ENCODE measurements around the gene ATP2A1.

Gene ATP2A1

DNA sequence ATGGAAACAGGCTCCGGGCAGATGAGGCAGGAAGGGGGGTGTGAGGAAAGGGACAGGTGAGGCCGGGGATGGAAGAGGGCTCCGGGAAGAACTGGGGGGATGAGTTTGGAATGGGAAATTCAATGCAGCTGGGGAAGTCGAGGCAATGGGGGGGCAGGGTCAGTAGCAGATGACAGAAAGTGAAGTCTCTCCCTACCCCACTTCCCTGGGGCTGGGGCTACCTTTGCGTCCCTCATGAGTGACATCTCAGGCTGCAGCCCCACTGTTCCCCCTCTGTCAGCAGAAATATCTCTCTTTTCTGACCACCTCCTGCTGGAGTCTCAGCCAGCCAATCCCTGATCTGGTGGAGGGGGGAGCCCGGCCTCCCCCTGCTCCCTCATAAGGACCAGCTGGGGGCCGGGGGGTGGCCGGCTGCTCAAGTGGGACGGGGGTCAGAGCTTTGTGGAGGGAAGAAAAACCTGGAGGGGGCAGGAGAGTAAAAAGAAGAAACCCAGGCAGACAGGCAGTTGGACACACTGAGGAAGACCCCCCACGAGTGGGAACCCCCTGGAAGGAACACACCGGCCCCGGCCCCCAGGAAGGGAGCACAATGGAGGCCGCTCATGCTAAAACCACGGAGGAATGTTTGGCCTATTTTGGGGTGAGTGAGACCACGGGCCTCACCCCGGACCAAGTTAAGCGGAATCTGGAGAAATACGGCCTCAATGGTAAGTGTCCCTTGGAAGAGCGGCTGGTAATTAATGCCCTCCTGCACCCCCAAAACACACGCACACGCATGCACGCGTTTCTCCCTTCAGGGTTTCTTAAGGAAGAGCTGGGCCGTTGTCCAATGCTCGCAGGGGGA, at the start of gene ATP2A1:
Gene ATP2A1, plus strand, starts transcription at position 406 of the 844 bp plus-strand sequence. Its CDS starts 184 bp downstream, at position 590.
- no peak for DNase-seq (ENCODE audit: low read depth)

DNA sequence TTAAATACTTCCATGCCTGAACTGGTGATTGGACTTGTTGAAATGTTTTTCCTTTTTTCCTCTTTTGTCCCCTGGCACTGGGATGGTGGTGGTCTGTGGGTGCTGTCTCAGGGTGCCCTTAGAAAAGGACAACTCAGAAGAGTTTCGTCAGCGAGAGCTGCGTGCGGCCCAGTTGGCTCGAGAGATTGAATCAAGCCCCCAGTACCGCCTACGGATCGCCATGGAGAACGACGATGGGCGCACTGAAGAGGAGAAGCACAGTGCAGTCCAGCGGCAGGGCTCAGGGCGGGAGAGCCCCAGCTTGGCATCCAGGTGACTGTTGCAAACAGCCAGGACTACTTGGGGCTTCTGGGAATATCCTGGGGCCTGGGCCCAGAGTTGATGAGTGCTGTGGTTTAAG, 48.5 kb upstream of the ATP2A1 start:
- DNase-seq (ENCODE audit: low read depth) = no peak

DNA sequence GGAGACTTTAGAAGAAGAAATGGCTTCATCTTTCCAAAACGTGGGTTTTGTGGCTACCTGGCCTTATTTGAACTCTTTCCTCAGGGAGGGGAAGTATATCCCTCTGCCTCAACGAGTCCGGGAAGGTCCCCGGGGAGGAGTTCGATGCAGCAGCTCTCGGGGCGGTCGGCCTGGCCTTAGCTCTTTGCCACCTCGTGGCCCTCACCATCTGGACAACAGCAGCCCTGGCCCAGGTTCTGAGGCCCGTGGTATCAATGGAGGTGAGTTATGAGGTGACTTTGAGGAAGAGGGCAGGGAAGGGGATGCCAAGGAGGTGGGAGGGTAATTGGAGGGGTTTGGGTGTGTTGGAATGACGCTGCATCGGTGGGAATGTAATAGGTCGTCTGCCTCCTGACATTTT, 47.8 kb upstream of the ATP2A1 start:
- no peak for DNase-seq (ENCODE audit: low read depth)

DNA sequence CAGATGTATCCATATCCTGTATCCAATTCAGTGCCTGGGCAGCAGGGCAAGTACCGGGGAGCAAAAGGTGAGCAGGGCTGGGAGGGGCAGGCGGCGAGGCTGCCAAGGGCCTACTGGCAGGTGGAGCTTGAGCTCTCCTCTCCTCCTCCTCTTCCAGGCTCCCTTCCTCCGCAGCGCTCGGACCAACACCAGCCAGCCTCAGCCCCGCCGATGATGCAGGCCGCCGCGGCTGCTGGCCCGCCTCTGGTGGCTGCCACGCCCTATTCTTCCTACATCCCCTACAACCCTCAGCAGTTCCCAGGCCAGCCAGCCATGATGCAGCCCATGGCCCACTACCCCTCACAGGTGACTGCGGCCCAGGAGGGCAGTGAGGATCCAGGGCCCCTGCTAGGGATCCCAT, 43.9 kb upstream of the ATP2A1 start:
- no peak for DNase-seq (ENCODE audit: low read depth)

DNA sequence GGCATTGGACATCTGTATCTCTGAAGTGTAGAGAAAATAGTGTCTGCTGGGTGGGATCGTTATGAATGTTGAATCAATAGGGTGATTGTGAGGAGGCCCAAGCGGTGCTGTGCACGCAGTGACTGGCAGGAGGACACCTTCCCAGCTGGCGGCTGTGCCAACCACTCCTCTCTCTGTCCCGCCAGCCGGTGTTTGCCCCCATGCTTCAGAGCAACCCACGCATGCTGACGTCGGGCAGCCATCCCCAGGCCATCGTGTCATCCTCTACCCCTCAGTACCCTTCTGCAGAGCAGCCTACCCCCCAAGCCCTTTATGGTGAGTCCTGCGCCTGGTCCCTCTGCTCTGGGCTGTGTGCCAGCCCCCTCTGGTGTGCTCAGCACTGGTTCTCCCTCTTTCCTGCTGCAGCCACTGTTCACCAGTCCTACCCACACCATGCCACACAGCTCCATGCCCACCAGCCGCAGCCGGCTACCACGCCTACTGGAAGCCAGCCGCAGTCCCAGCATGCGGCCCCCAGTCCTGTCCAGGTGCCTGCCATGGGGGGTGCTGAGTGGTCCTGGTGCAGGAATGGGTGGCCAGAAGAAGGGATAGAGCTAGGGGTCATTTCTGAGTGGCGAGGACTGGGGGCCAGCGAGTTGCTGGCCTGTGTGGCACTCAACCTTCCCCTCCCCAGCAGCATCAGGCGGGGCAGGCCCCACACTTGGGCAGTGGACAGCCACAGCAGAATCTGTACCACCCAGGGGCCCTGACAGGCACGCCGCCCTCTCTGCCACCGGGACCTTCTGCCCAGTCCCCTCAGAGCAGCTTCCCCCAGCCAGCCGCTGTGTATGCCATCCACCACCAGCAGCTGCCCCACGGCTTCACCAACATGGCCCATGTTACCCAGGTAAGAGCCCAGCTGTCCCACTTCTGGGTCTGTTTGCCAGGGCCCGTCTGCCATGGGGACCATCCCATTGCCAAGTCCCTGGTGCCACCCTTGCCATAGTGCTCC, 43.1 kb upstream of the ATP2A1 start:
- DNase-seq (ENCODE audit: low read depth) = no peak

DNA sequence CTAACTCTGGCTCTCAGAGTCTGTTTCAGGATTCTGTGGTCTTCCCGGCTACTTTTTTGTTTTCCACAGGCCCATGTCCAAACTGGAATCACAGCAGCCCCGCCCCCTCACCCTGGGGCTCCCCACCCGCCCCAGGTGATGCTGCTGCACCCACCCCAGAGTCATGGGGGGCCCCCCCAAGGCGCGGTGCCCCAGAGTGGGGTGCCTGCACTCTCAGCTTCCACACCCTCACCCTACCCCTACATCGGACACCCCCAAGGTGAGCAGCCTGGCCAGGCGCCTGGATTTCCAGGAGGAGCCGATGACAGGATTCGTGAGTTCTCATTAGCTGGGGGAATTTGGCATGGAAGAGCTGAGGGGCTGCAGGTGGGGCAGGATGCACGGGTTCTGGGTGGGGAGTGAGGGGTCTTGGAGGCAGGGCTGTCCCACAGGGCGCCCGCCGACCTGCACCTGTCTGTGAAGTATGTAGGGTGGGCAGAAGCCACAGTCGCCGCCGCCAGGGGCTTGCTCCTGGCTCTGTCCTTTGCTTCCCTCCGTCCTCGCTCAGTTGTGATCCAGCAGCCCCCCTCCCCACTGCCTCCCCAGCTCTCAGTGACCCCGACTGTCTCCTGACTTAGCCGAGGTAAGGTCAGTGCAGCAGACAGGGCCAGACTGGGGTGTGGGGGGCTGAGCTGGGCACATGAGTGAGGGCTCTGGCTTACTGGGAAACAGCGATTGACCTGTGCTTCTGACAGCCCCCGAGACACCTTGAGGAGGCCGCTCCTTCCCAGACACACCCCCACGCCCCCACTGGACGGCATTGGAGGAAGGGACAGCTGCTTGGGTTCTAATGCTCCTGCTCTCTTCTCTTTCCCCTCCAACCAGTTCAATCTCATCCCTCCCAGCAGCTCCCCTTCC, 42.2 kb upstream of the ATP2A1 start:
- DNase-seq (ENCODE audit: low read depth) = no peak

DNA sequence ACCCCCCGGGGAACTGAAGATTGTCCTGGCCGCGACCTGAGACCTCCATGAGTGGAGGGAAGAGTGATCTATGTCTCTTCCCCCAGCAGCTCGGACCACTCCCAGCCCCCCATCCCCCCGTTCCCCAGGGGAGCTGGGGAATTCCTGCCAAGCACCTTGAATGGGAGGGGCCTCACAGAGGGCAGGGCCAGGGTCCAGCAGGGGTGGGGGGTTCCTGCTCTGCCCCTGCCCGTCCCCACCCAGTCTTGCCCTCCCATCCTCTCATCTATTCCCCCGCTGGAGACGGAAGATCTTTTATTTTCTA, 41.6 kb upstream of the ATP2A1 start:
- no peak for DNase-seq (ENCODE audit: low read depth)

DNA sequence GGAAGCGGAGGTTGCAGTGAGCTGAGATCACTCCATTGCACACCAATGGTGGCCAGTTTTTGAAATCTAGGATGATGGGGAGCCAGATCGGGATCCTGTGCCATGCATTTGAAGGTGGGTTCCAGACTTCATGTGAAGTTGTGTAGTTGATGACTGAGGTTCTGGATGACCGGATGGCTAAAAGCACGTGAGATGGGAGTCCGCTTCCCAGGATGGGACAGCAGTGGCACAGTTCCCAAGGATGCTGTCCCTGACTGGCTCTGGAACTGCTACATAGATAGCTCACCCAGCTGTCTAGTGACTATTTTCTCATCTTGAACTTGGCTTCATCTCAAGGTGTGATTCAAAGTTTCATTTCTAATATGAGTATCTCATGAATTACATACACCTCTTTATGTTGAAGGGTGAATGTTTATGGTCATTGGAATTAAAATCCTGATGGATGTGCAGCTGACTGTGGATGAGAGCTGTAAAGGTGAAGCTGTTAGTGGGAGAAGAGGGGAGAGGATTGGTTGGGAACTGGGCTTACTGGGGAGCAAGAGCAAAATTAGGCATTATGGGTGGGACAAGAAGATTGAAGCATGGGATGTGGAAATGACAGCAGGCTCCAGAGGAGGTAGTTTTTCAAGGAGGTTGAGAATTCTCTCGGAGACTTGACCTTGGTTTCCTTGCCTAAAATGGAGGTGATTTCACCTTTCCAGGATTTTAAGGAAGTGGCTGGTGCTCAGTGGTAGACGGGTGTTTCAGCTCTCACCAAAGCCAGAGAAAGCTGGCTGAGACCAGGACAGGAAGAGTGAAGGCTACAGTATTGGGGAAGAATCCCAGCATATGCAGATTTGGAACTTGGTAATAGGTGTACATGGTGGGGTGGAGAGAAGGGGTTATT, 40.4 kb upstream of the ATP2A1 start:
- no peak for DNase-seq (ENCODE audit: low read depth)

DNA sequence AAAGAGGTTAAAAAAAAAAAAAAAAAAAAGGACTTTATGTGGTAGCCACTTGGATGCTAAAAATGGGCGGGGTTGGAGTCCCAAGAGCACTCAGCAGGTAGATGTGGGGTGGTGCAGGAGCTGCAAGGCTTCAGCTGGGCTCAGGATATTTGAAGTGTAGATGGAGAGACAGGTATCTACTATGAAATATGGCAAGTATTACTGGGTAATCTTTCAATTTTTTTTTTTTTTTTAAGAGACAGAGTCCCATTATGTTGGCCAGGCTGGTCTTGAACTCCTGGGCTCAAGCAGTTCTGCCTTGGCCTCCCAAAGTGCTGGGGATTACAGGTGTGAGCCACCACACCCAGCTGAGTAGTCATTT, 39.8 kb upstream of the ATP2A1 start:
- no peak for DNase-seq (ENCODE audit: low read depth)

DNA sequence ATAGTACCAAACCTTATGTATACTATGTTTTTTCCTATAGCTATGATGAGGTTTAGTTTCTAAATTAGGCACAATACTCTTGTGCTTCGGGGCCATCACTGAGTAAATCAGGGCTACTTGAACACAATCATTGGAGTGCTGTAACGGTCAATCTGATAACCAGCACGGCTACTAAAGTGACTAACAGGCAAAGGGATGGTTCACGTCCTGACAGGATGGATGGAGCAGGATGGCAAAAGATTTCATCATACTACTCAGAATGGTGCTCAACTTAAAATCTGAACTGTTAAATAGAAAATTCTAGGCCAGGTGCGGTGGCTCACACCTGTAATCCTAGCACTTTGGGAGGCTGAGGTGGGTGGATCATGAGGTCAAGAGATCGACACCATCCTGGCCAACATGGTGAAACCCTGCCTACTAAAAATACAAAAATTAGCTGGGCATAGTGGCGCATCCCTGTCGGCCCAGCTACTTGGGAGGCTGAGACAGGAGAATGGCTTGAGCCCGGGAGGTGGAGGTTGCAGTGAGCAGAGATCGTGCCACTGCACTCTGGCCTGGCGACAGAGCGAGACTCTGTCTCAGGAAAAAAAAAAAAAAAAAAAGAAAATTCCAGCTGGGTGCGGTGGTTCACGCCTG, 39.2 kb upstream of the ATP2A1 start:
- DNase-seq (ENCODE audit: low read depth) = no peak

DNA sequence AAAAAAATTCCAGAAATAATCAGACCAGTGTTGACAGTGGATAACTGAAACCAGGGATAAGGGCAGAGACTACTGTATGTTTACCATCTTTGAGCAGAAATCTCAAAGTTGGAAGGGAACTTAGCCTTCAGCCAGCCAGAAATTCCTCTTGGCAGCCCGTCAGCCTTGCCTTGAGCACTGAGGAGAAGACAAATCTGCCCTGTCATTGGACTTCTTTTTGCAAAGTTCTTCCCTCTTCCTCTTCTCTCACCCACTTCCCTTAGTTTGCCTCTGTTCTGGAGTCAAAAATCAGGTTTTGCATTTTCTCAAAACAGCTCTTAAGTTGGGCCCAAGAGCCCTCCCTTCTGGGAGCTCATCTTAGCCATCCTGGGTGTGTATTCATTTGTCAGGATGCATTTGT, 38.4 kb upstream of the ATP2A1 start:
- no peak for DNase-seq (ENCODE audit: low read depth)

DNA sequence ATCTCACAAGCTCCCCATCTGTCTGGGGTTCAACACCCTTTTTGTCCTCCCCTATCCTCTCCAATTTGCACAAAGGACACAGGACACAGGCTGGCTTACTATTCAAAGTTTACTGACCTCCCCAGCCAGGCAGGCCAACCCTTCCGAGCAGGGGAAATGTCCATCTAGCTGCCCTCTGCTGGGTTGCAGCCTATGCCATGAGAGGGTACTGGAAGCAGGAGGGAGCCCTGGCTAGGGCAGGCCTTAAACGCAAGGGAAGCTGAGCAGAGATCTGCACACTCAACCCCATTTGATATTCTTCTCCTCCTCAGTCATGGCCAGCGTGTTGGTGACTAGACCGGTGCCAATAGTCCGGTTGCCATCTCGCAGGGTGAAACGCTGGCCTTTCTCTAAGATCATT, 35.6 kb upstream of the ATP2A1 start:
- no peak for DNase-seq (ENCODE audit: low read depth)

DNA sequence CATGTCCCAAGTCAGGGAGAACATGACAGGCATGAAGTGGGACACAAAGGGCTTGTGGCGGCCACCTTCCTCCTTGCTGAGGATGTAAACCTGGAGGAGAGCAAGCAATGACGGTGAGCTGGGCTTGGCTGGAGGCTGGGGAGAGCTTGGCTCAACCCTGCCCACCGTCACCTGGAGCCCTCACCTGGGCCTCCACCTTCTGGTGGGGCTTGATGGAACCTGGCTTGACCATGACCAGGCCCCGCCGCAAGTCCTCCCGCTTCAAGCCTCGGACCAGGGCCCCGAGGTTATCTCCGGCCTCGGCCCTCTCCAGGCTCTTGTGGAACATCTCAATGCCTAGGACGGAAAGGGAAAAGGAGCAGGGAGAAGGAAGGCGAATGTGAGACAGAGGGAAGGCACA, 34.5 kb upstream of the ATP2A1 start:
- DNase-seq (ENCODE audit: low read depth) = no peak

DNA sequence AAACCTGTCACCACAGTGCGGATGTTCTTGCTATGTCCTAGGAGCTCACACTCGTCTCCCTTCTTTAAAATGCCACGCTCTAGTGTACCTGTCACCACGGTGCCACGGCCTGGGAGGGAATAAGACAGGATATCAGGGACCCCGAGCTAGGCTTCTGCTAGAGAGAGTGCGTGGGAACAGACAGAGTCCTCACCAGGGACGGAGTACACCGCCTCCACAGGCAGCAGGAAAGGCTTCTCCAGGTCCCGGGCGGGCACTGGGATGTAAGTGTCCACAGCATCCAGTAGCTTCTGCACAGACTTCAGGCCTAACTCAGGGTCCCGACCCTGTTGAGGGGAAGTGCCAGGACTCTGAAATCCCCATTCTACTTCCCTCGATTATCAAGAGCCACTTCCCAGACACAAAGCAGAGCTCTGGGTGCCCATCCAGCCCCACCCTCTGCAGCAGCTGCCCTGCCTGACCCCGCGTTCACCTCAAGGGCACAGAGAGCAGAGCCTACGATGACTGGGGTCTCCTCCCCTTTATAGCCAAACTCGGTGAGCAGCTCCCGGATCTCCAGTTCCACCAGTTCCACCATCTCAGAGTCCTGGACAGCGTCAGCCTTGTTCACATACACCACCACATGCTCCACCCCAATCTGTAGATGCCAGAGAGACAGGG, 33.9 kb upstream of the ATP2A1 start:
- DNase-seq (ENCODE audit: low read depth) = no peak

DNA sequence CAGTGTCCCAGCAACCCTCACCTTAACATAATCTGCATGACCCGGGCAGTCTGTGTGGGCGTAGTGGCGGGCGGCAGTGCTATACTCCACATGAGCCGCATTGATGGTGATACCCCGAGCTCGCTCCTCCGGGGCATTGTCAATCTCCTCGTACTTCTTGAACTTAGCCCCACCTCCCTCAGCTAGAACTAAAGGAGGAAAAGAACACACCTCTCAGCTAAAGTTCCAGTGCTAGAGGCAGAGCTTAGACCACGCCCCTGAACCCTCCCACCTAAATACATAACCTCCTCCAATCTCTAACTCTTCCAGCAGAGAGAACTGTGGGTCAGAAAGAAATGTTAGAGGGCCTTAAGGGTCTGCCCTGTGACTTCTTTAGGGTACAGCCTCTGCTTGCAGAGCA, 33.0 kb upstream of the ATP2A1 start:
- DNase-seq (ENCODE audit: low read depth) = peak; percentile 24

DNA sequence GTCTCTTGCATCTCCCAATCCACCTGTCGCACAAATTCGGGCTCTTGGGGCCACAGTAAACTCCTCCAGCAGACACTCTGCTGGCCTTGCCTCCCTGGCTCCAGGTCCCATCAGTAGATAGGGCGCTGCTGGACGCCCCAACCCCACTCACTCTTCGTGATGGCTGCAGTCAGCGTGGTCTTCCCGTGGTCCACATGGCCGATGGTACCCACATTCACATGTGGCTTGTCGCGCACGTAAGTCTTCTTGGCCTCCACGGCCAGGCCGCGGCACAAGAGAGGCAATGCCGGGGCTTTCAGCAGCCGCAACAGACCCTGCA, 32.6 kb upstream of the ATP2A1 start:
- DNase-seq (ENCODE audit: low read depth) = no peak

DNA sequence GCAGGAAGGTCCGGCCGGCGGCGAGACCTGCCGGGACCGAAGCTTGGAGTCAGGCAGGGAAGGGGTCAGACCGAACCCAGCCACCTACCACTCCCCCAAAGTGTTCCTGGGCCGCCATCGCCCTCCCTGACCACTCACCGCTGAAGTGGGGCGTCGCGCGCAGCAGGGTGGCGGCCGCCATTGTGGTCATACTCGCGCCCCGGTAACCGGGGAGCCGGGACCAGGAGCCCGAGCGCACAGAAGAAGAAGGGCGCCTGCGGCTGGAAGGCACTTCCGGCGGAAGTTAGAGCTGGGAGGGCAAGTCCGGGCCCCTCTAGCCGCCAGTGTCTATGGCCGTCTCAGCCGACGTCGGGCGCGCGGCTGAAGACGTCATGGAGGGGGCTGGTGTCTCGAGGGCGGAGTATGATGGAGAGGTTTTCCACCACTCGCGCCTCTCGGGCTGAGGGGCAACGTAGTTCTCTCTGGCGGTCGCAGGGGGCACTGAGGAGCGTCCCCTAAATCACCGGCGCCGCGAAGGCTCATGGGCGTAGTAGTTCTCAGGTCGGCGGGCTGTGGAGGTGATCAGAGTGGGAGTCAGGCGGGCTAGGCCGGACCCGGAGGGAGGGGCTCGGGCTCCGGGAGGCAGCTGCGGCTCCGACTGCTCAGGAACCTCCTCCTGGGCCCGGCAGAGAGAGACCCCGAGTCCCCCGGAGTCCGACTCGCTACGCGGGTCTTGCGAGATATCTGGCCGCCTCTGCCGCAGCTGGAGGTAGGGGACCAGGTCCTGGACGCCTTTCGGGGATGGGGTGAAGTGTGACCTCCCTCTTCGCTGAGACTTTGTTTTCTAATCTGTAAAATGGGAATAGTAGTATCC, 32.0 kb upstream of the ATP2A1 start, which contains the start of gene TUFM:
Gene TUFM, minus strand, starts transcription at position 269 of the 853 bp plus-strand sequence. Its CDS starts 79 bp downstream, at position 190.
- peak; percentile 97 for DNase-seq (ENCODE audit: low read depth)

DNA sequence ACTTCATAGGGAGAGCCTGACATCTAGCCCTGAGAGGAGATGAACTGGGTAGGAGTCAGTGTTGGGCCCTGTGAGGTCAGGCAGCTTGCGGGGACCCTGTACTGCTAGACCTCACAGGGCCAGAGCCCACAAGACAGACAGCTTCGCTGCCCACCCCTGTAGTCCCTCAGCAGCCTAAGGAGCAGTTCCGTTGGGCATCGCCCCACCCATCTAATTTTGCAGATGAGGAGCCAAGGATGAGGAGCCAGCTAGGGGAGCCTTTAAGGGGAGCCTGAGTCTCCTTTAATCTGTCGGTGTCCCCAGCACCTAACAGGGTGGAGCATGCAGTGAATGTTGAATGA, 31.4 kb upstream of the ATP2A1 start:
- no peak for DNase-seq (ENCODE audit: low read depth)

DNA sequence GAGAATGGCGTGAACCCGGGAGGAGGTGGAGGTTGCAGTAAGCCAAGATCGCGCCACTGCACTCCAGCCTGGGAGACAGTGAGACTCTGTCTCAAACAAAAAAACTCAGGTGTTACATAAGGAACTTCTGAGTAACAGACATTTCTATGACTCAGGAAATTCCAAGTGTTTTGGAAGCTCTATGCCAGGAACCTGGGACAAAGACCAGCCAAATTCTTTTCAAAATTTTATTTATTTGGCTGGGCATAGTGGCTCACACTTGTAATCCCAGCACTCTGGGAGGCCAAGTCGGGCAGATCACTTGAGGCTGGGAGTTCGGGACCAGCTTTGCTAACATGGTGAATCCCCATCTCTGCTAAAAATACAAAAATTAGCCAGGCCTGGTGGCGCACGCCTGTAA, 19.9 kb upstream of the ATP2A1 start:
- no peak for DNase-seq (ENCODE audit: low read depth)

Data from stimulated activated CD8-positive, alpha-beta memory T cell treated with anti-CD3 and anti-CD28 coated beads, Interleukin-4, amount 100 ng/mL, for 24 hours (primary cell).